ENCODE results near the gene TRIP4. TPM values are rescaled to one million over a fixed set of nuclear protein-coding genes. Genes with fewer than 3 reads are reported as not detected.

Gene TRIP4
- total and polyA plus RNA-seq, 2 of the 8 experiments (the other 6 are each of a cell fraction or from before 2014, with no cell fraction given) = 6.2 to 18.9 TPM

GRCh38 chr15:64483749-64484148 lies 96.1 kb downstream of the TRIP4 start:
- no peak overlapping the region for H3K4ac ChIP-seq (replicated peaks; ENCODE audit: insufficient read length, low read depth, low read length)
- H4K20me1 ChIP-seq (replicated peaks in 1 of 2; ENCODE audit: control insufficient read depth in 1 of 2, insufficient read depth in 2 of 2, low read length in 2 of 2) = peaks cover 4 to 8% of the 10 kb centered on the region in 2 experiments
- H2BK120ac ChIP-seq (replicated peaks; ENCODE audit: low read depth, low read length) = no peak overlapping the region
- H3K14ac ChIP-seq (ENCODE audit: insufficient read length) = no peak overlapping the region
- no peaks in the 10 kb centered on the region for H3K36me3 ChIP-seq (ENCODE audit: control insufficient read depth in 2 of 4, insufficient read depth in 4 of 4, low read length in 3 of 4)
- no peak overlapping the region for H3K4me2 ChIP-seq (ENCODE audit: insufficient read depth in 1 of 2, low read depth in 2 of 2, low read length in 2 of 2)
- no peak overlapping the region for H2AK5ac ChIP-seq (ENCODE audit: low read depth, low read length)
- H3K56ac ChIP-seq (replicated peaks; ENCODE audit: insufficient read length, low read depth, low read length) = no peak overlapping the region
- no peak overlapping the region for H3K18ac ChIP-seq (ENCODE audit: extremely low read depth, low read length)
- H3K4me1 ChIP-seq (replicated peaks in 1 of 4; ENCODE audit: control insufficient read depth in 3 of 4, insufficient read depth in 4 of 4, low read length in 3 of 4) = no peaks in the 10 kb centered on the region
- no peak overlapping the region; the same call in 1 of the 2 replicates for H2BK5ac ChIP-seq (ENCODE audit: low read depth, low read length)
- no peak overlapping the region for H3K27ac ChIP-seq (ENCODE audit: low read depth, low read length)
- no peak overlapping the region for H3K4me3 ChIP-seq (ENCODE audit: extremely low read depth in 1 of 4, insufficient read depth in 2 of 4, low read depth in 3 of 4, low read length in 4 of 4)
- no peak overlapping the region for H3K9ac ChIP-seq (replicated peaks in 1 of 4; ENCODE audit: extremely low read depth in 1 of 4, low read depth in 3 of 4, low read length in 3 of 4)
- H4K8ac ChIP-seq (ENCODE audit: extremely low read depth, insufficient read depth, low read length) = no peak overlapping the region
- H2BK20ac ChIP-seq (ENCODE audit: low read length) = no peak overlapping the region
- no peak overlapping the region for H2BK15ac ChIP-seq (ENCODE audit: low read length)
- no peaks in the 10 kb centered on the region for H3K23me2 ChIP-seq (ENCODE audit: low read depth, low read length)
- H2AFZ ChIP-seq (ENCODE audit: low read length) = no peak overlapping the region
- no peak overlapping the region for H4K5ac ChIP-seq (ENCODE audit: insufficient read length, low read depth, low read length)
- ChIA-PET CTCF (ENCODE audit: partially characterized antibody) (interaction anchor here (0.7 to 1.5 kb wide), 7 partner anchors 11 to 219 kb away, joined by 3 to 6 read pairs (median 3); partner anchors contain the start of gene ZNF609), POLR2A (ENCODE audit: partially characterized antibody) (interaction anchor here (0.5 to 2.7 kb wide), 7 partner anchors 9 to 207 kb away, joined by 3 to 8 read pairs (median 4); no protein-coding TSS in a partner anchor)
- no peaks in the 10 kb centered on the region for H3K27me3 ChIP-seq (replicated peaks in 1 of 4; ENCODE audit: control insufficient read depth in 3 of 4, extremely low read depth in 1 of 4, insufficient read depth in 3 of 4, low read length in 3 of 4)
- FAIRE-seq = no peak
- no peak for DNase-seq (ENCODE audit: low read depth in 1 of 2, low spot score in 2 of 2)
- H3K23ac ChIP-seq (ENCODE audit: insufficient read length) = no peak overlapping the region
- no peaks in the 10 kb centered on the region for H3K79me1 ChIP-seq (ENCODE audit: low read depth, low read length)
- no peak overlapping the region for H2BK12ac ChIP-seq (ENCODE audit: low read depth, low read length)
- peaks cover 0 to 51% of the 10 kb centered on the region in 2 experiments; a peak in 2 of 4 replicates for H3K79me2 ChIP-seq (ENCODE audit: control insufficient read depth in 1 of 2, insufficient read depth in 2 of 2, low read length in 2 of 2)
- no peak overlapping the region for H4K91ac ChIP-seq (replicated peaks; ENCODE audit: insufficient read length, low read length)
- no peaks in the 10 kb centered on the region for H3K9me3 ChIP-seq (ENCODE audit: insufficient read depth in 2 of 2, low read depth in 1 of 2, low read length in 1 of 2)
- TF ChIP-seq HDAC2 (IDR thresholded peaks at IDR 0.05; ENCODE audit: borderline replicate concordance in 1 of 2, low read depth in 2 of 2, low read length in 2 of 2) (no peak), RXRA (IDR thresholded peaks at IDR 0.05; ENCODE audit: insufficient read depth, low read depth, low read length) (no peak), RAD21 (IDR thresholded peaks at IDR 0.05 in 1 of 2, conservative IDR thresholded peaks at IDR 0.05 in 1 of 2; ENCODE audit: low read depth in 2 of 2, low read length in 2 of 2) (no peak), MAFK (IDR thresholded peaks at IDR 0.05; ENCODE audit: low read depth, low read length) (no peak), BACH1 (IDR thresholded peaks at IDR 0.05; ENCODE audit: low read length) (no peak), SP4 (IDR thresholded peaks at IDR 0.05; ENCODE audit: low read length) (no peak), RNF2 (IDR thresholded peaks at IDR 0.05; ENCODE audit: borderline replicate concordance, low read depth, low read length, missing control alignments, poor library complexity, severe bottlenecking) (no peak), POU5F1 (IDR thresholded peaks at IDR 0.05; ENCODE audit: low read depth, low read length) (no peak), MAX (IDR thresholded peaks at IDR 0.05) (no peak)
